A549 treated with CORT108297 at 1 μM for 4 hours (cell line): ENCODE measurements around the gene ATP5PF. TPM values are rescaled to one million over a fixed set of nuclear protein-coding genes. Genes with fewer than 3 reads are reported as not detected.

Experiments used
- total RNA-seq: library from RNA; stranded (reverse); fragments of 200-300 nt; extraction: Qiagen RNA extraction; gene quantifications from 5 replicates; pipeline ENCODE4 v1.2.3, GENCODE V29; 2022

The ATP5PF gene
- 201 to 246 TPM (median 217 TPM) in 5 replicates for total RNA-seq

GRCh38 chr21:25734904-25735645 is at the start of gene ATP5PF, which contains the start of gene GABPA:
TSS of gene ATP5PF (minus strand) at chr21:25734904. CDS start at chr21:25729794, 5,110 bp downstream.
TSS of gene GABPA (plus strand) at chr21:25734972. CDS start at chr21:25741599, 6,627 bp downstream.

Other genes starting within 250 kb of the ATP5PF start
- gene MRPL39, start 127.4 kb downstream of the ATP5PF start, total RNA-seq: 32.3 to 41.6 TPM (median 33.7 TPM) in 5 replicates
- 0.03 TPM in 1 of 5 replicates, not detected in the others for gene JAM2, start 95.6 kb downstream of the ATP5PF start, total RNA-seq
- gene GABPA, start 68 bp upstream of the ATP5PF start, total RNA-seq: 5.3 to 7.6 TPM (median 7.1 TPM) in 5 replicates